ENCODE measurements around the gene PLCB2. TPM values are rescaled to one million over a fixed set of nuclear protein-coding genes. Genes with fewer than 3 reads are reported as not detected.

Gene PLCB2
- polyA plus RNA-seq, 1 of the 3 experiments (the other 2 are of a cell fraction): 0.15 TPM

DNA sequence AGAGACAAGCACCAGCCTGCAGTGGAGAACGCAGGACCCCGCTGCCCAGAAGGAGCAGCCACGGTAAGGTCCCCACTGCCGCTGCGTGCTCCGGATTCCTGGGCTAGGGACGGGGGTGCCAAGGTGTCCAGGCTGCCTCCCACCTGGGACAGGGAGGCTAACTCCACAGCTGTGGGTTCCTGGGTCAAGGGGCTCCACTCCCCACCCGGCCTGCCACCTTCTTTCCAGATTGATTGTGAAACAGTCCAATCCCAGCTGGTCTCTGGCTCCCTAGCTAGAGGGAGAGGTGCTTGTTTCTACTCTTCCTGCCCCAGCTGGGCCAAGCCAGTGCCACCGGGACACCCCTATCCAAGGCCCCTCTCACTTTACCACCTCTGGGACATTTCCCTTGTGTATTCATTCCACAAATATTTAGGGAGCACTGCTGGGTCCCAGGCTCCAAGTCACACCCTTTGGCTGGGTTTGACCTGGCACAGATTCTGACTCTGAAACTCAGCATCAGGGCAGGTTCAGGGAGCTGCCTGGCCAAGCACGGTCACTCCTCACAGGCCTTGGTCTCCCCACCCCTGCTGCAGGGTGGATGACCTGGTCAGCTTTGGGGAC, 67.0 kb downstream of the PLCB2 start:
- no peak overlapping the region for H3K9ac ChIP-seq
- no peaks in the 10 kb centered on the region for H3K79me2 ChIP-seq (ENCODE audit: insufficient read depth)
- H3K4me1 ChIP-seq (ENCODE audit: control insufficient read depth in 1 of 2, insufficient read depth in 2 of 2, low read depth in 1 of 2, low read length in 1 of 2): peaks cover 5 to 24% of the 10 kb centered on the region in 2 experiments; a peak in 2 of 4 replicates
- H3K27me3 ChIP-seq (ENCODE audit: insufficient read depth): peaks cover 8% of the 10 kb centered on the region
- no peak for DNase-seq
- no peaks in the 10 kb centered on the region for H3K36me3 ChIP-seq (replicated peaks in 1 of 2; ENCODE audit: control insufficient read depth in 1 of 2, insufficient read depth in 2 of 2, low read length in 1 of 2)
- POLR2A ChIA-PET: interaction anchor here (1.5 to 1.8 kb wide), 2 partner anchors 10 to 39 kb away, joined by 3 to 4 read pairs; no protein-coding TSS in a partner anchor
- peaks cover 5% of the 10 kb centered on the region; the same call in 1 of the 2 replicates for H4K20me1 ChIP-seq (ENCODE audit: insufficient read depth)
- WGBS (ENCODE audit: low lambda C conversion rate): 96% methylated on average over 9 of the region's 10 CpGs
- TF ChIP-seq JUND (IDR thresholded peaks at IDR 0.05) (no peak), GATA2 (CRISPR knock-in tag; IDR thresholded peaks at IDR 0.05) (no peak), ELF1 (IDR thresholded peaks at IDR 0.05) (no peak), YY1 (IDR thresholded peaks at IDR 0.05; ENCODE audit: low read depth) (no peak), MXI1 (IDR thresholded peaks at IDR 0.05; ENCODE audit: low read depth, low read length) (no peak), NRF1 (IDR thresholded peaks at IDR 0.05; ENCODE audit: low read depth, low read length) (no peak), FOSL2 (IDR thresholded peaks at IDR 0.05; ENCODE audit: borderline replicate concordance, low read depth) (no peak), FOXJ3 (CRISPR knock-in tag; IDR thresholded peaks at IDR 0.05) (no peak), RCOR1 (IDR thresholded peaks at IDR 0.05; ENCODE audit: low read length) (no peak), RFX5 (IDR thresholded peaks at IDR 0.05; ENCODE audit: low read length) (no peak), NFIC (IDR thresholded peaks at IDR 0.05; ENCODE audit: borderline replicate concordance) (no peak), RXRA (IDR thresholded peaks at IDR 0.05; ENCODE audit: borderline replicate concordance, low read depth) (no peak), EP300 (IDR thresholded peaks at IDR 0.05; ENCODE audit: borderline replicate concordance in 1 of 2, low read depth in 1 of 2, low read length in 1 of 2) (no peak), TEAD4 (IDR thresholded peaks at IDR 0.05; ENCODE audit: borderline replicate concordance, insufficient read depth) (no peak), POLR2AphosphoS5 (IDR thresholded peaks at IDR 0.05; ENCODE audit: low read depth, low read length) (no peak), SIN3A (IDR thresholded peaks at IDR 0.05; ENCODE audit: borderline replicate concordance, low read depth, low read length) (no peak), TCF12 (IDR thresholded peaks at IDR 0.05) (no peak)
- TF ChIP-seq, protein P1, sequence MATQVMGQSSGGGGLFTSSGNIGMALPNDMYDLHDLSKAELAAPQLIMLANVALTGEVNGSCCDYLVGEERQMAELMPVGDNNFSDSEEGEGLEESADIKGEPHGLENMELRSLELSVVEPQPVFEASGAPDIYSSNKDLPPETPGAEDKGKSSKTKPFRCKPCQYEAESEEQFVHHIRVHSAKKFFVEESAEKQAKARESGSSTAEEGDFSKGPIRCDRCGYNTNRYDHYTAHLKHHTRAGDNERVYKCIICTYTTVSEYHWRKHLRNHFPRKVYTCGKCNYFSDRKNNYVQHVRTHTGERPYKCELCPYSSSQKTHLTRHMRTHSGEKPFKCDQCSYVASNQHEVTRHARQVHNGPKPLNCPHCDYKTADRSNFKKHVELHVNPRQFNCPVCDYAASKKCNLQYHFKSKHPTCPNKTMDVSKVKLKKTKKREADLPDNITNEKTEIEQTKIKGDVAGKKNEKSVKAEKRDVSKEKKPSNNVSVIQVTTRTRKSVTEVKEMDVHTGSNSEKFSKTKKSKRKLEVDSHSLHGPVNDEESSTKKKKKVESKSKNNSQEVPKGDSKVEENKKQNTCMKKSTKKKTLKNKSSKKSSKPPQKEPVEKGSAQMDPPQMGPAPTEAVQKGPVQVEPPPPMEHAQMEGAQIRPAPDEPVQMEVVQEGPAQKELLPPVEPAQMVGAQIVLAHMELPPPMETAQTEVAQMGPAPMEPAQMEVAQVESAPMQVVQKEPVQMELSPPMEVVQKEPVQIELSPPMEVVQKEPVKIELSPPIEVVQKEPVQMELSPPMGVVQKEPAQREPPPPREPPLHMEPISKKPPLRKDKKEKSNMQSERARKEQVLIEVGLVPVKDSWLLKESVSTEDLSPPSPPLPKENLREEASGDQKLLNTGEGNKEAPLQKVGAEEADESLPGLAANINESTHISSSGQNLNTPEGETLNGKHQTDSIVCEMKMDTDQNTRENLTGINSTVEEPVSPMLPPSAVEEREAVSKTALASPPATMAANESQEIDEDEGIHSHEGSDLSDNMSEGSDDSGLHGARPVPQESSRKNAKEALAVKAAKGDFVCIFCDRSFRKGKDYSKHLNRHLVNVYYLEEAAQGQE (IDR thresholded peaks at IDR 0.05; ENCODE audit: low read depth, low read length): no peak
- TF ChIP-seq, protein P2, sequence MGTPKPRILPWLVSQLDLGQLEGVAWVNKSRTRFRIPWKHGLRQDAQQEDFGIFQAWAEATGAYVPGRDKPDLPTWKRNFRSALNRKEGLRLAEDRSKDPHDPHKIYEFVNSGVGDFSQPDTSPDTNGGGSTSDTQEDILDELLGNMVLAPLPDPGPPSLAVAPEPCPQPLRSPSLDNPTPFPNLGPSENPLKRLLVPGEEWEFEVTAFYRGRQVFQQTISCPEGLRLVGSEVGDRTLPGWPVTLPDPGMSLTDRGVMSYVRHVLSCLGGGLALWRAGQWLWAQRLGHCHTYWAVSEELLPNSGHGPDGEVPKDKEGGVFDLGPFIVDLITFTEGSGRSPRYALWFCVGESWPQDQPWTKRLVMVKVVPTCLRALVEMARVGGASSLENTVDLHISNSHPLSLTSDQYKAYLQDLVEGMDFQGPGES (IDR thresholded peaks at IDR 0.05; ENCODE audit: low read depth, low read length): no peak
- TF ChIP-seq, protein P3, sequence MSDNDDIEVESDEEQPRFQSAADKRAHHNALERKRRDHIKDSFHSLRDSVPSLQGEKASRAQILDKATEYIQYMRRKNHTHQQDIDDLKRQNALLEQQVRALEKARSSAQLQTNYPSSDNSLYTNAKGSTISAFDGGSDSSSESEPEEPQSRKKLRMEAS (IDR thresholded peaks at IDR 0.05; ENCODE audit: low read depth): no peak
- H3K9me2 ChIP-seq: no peaks in the 10 kb centered on the region
- H2AFZ ChIP-seq (ENCODE audit: low read depth): no peak overlapping the region
- H3K4me2 ChIP-seq: no peak overlapping the region
- CTCF ChIA-PET: interaction anchor here (0.5 to 34.5 kb wide), 10 partner anchors 9 to 195 kb away, joined by 3 to 720 read pairs (median 4); partner anchors contain the start of genes ANKRD63 and PLCB2
- peaks cover 4% of the 10 kb centered on the region for H3F3A ChIP-seq (replicated peaks; ENCODE audit: insufficient read depth)
- no peaks in the 10 kb centered on the region for H3K9me3 ChIP-seq
- H3K27ac ChIP-seq (ENCODE audit: low read depth in 2 of 2, low read length in 1 of 2): no peak overlapping the region
- no peak overlapping the region for H3K4me3 ChIP-seq (ENCODE audit: low read depth in 2 of 2, low read length in 1 of 2)

Measured in SK-N-SH (cell line).